ENCODE data around the gene TTC34.

TTC34 gene

DNA sequence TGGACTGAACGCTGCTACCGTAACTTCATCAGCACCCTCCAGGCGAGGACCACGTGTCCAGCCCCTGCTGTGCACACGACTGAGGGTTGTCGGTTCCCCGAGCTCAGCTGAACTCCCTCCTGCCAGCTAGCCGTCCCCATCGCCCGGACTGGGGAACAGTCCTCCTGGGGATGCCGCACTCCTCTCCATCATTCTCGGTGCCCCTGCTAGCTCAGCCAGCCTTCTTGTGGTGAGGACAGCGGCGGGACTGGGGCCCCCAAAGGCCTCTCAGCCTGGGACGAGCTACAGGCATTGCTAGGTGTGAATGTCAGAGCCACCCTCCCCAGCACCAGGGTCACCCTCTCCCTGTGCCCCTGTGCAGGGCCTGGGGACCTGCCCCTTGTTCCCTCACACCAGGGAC is 8.8 kb upstream of the TTC34 start:
- TF ChIP-seq, protein P1, sequence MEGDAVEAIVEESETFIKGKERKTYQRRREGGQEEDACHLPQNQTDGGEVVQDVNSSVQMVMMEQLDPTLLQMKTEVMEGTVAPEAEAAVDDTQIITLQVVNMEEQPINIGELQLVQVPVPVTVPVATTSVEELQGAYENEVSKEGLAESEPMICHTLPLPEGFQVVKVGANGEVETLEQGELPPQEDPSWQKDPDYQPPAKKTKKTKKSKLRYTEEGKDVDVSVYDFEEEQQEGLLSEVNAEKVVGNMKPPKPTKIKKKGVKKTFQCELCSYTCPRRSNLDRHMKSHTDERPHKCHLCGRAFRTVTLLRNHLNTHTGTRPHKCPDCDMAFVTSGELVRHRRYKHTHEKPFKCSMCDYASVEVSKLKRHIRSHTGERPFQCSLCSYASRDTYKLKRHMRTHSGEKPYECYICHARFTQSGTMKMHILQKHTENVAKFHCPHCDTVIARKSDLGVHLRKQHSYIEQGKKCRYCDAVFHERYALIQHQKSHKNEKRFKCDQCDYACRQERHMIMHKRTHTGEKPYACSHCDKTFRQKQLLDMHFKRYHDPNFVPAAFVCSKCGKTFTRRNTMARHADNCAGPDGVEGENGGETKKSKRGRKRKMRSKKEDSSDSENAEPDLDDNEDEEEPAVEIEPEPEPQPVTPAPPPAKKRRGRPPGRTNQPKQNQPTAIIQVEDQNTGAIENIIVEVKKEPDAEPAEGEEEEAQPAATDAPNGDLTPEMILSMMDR (IDR thresholded peaks at IDR 0.05; ENCODE audit: extremely low read depth, missing control alignments), result no peak

DNA sequence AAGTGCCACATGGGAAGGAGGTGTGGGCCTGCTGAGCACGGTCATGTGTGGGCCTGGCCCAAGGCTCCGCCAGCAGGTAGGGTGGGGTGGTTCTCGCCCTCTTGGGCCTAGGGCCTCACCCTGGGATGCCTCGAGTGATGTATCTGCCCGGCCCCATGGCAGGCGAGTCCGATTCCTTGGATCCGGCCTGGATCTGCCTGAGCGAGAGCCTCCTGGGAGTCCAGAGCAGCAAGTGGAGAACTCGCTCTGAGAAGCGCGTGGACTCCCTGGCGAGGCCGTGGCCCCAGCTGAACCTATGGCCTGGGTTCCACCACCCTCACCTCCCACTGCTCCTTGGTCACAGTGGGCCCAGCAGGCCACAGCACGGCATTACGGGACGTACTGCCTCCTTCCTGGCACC is 8.2 kb upstream of the TTC34 start:
- DNase-seq (ENCODE audit: low spot score), result no peak
- TF ChIP-seq, protein P1 (IDR thresholded peaks at IDR 0.05; ENCODE audit: extremely low read depth, missing control alignments), result no peak

More for the DNA sequence above, 8.8 kb upstream of the TTC34 start:
- no peak for DNase-seq (ENCODE audit: low spot score)

DNA sequence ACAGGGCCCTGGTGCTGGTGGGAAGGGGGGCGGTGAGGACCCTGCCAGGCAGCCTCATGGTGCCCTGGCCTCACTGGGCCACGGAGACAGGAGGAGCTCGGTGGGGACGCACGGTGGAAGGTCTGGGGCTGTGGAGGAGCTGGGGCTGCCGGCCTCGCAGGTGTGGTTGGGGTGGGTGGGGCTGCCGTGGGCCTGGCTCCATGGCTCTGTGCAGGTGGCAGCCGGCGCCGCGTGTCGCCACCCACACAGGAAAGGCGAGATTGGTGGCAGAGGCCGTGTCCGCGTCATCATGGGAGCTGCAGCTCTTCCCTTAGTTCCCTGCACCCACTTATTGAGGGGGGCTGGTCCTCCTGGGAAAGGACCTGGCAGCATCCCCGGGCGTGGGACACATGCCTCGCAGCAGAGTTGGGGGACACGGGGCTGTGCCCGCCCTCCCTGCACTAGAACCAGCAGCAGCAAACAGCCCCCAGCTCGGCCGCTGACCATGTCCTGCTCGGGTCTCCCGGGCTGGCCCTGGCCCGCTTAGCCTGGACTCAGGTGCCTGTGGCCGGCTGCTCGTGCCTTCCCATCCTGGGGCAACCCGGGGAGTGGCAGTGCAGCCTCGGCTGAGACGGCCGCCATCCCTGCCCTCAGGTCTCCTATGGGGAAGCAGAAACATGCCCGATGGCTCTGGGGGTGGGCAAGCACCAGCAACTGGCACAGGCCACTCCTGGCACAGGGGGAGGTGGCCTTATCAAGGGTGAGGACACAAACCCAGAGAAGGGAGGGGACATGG is 7.5 kb upstream of the TTC34 start:
- DNase-seq (ENCODE audit: low spot score), result no peak
- TF ChIP-seq, protein P1 (IDR thresholded peaks at IDR 0.05; ENCODE audit: extremely low read depth, missing control alignments), result no peak

DNA sequence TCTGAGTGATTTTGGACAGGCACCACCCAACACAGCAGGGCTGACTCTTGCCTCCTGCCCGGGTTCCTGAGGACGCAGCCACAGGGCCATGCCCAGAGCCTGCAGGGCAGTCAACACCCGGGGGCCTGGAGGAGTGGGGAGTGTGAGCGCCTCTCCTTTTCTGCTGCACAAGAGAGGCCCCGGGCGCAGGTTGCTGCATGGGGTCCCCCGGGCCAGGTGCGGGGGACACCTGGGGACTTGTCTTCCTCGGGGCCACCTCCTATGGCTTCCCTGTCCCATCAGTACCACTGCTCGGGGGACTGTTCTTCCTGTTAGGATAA is 6.9 kb upstream of the TTC34 start:
- no peak for DNase-seq (ENCODE audit: low spot score)
- TF ChIP-seq, protein P1 (IDR thresholded peaks at IDR 0.05; ENCODE audit: extremely low read depth, missing control alignments), result no peak

DNA sequence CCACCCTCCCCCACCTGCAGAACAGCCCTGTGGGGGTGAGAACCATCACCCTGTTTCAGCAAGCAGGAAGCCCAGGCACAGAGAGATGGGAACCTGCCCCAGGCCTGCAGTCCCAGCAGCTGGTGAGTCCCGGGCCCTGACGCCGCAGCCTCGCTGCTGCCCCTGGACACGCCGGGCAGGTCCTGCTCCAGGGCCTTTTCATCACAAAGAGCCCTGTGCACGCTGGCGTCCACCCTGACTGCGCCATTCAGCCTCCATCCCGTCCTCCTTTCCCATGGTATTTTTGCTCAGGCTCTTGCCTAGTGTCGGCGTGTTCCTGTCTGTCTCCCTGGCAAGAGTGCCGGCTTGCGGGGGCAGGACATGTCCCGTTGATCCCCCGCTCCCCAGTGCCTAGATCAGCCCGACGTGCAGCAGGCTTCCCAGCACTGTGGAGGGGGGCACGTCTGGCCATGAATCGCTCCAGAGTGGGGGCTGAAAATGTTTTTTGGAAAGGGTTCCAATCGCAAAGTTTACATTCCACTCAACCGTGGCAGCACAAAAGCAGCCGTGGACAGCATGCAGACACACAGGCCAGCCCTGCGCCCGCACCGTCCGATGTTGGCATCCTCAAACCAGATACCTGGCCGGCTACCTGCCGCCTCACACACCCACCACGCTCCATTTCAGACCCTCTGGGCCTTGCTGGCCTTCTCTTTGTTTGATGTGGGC is 6.3 kb upstream of the TTC34 start:
- TF ChIP-seq, protein P1 (IDR thresholded peaks at IDR 0.05; ENCODE audit: extremely low read depth, missing control alignments), result no peak
- DNase-seq (ENCODE audit: low spot score), result no peak

DNA sequence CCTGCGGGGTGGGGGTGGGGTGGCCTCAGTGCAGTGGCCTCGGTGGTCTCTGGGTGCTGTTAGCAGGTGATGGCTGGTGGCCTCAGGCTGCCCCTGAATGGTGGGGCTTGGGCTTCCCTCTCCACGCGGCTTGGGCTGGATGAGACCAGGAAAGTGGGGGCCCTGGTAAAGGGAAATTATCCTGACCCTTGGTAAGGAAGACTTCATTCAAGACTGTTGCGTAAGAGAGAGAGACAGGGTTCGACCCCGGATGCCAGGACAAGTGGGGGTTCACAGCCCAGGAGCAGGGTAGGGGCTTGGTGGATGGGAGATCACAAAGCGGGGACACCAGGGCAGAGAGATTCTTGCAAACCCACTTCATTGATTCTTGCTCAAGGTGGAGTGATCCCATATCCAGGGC is 5.5 kb upstream of the TTC34 start:
- TF ChIP-seq, protein P1 (IDR thresholded peaks at IDR 0.05; ENCODE audit: extremely low read depth, missing control alignments), result no peak
- DNase-seq (ENCODE audit: low spot score), result no peak

DNA sequence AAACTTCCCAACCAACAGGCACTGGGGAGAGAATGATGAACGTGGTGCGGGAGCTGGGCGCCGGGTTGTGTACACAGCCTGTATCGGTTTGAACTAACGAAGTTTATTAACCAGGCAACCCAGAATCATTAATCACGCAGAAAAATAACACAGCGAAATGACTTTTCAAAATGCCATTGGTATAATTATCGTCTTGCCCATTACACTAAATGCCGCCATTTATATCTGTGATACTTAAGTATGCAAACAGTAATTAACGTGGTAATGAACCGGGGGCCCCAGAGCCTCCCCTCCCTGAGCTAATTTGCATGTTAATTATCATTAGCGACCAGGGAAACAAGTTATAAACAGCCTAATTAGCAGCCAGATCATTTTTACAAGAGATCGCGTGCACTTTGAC is 5.1 kb upstream of the TTC34 start:
- TF ChIP-seq, protein P1 (IDR thresholded peaks at IDR 0.05; ENCODE audit: extremely low read depth, missing control alignments), result no peak
- DNase-seq (ENCODE audit: low spot score), result no peak

All from GM20000 (cell line).